H1 (cell line): ENCODE results near the gene STK39. TPM values are rescaled to one million over a fixed set of nuclear protein-coding genes. Genes with fewer than 3 reads are reported as not detected.

Experiments used
- CTCF ChIA-PET: fragments of 300-600 bp; sonication (Branson Sonifier 250); formaldehyde crosslinking; loops from one replicate; lab custom pipeline; 2021; ENCODE audit not compliant: partially characterized antibody; lab: Charles Lee
- POLR2A ChIA-PET: fragments of 300-600 bp; sonication (Branson Sonifier 250); formaldehyde crosslinking; loops from one replicate; lab custom pipeline; 2021; ENCODE audit warnings: inconsistent platforms; ENCODE audit not compliant: partially characterized antibody; lab: Charles Lee
- DNase-seq, 2 experiments: peaks; one replicate each; pipeline versions ENCODE4 v3.0.0 to v3.0.0-alpha.2; 2010 to 2022; ENCODE audit warnings: low spot score in 2 of 2, low read depth in 1 of 2, mixed read lengths in 1 of 2
- FAIRE-seq: peaks from 2 replicates; lab custom pipeline; 2011; peaks lifted over from hg19 to GRCh38; lab: Jason Lieb, UNC
- H2AFZ ChIP-seq: 2 replicates; pipeline ENCODE4 v1.8.1; 2012; ENCODE audit warnings: low read length, inconsistent platforms
- H2AK5ac ChIP-seq: 2 replicates; pipeline ENCODE4 v1.6.1; 2013; ENCODE audit warnings: low read depth, low read length
- H2BK120ac ChIP-seq: replicated peaks from 2 replicates; pipeline ENCODE3; 2013; ENCODE audit warnings: low read depth, low read length, inconsistent platforms
- H2BK12ac ChIP-seq: 2 replicates; pipeline ENCODE4 v1.6.1; 2013; ENCODE audit warnings: low read depth, low read length
- H2BK15ac ChIP-seq: 2 replicates; pipeline ENCODE4 v1.6.1; 2013; ENCODE audit warnings: low read length
- H2BK20ac ChIP-seq: 2 replicates; pipeline ENCODE4 v1.6.1; 2013; ENCODE audit warnings: low read length
- H2BK5ac ChIP-seq: 2 replicates; pipeline ENCODE4 v1.6.1; 2013; ENCODE audit warnings: low read depth, low read length
- H3K14ac ChIP-seq: 2 replicates; pipeline ENCODE4 v1.6.1; 2013; ENCODE audit warnings: inconsistent platforms; ENCODE audit not compliant: insufficient read length
- H3K18ac ChIP-seq: 2 replicates; pipeline ENCODE4 v1.6.1; 2013; ENCODE audit warnings: low read length; ENCODE audit errors: extremely low read depth
- H3K23ac ChIP-seq: 2 replicates; pipeline ENCODE4 v1.6.1; 2013; ENCODE audit warnings: inconsistent platforms; ENCODE audit not compliant: insufficient read length
- H3K23me2 ChIP-seq: 2 replicates; pipeline ENCODE4 v1.6.1; 2013; ENCODE audit warnings: low read depth, low read length
- H3K27ac ChIP-seq: 2 replicates; pipeline ENCODE4 v1.6.1; 2011; ENCODE audit warnings: low read depth, low read length, inconsistent platforms
- H3K27me3 ChIP-seq, 4 experiments: replicated peaks in 1 of 4; 1 replicate in 1 of 4; 2 replicates in 3 of 4; pipeline versions ENCODE4 v1.6.1 to v1.8.1; 2011 to 2013; ENCODE audit warnings: low read length in 3 of 4, mild to moderate bottlenecking in 3 of 4, inconsistent platforms in 2 of 4, mixed read lengths in 2 of 4, moderate library complexity in 1 of 4; ENCODE audit not compliant: control insufficient read depth in 3 of 4, insufficient read depth in 3 of 4; ENCODE audit errors: extremely low read depth in 1 of 4
- H3K36me3 ChIP-seq, 4 experiments: 2 replicates each; pipeline versions ENCODE4 v1.6.1 to v1.8.1; 2011 to 2013; ENCODE audit warnings: mild to moderate bottlenecking in 4 of 4, low read length in 3 of 4, moderate library complexity in 2 of 4, control low read depth in 1 of 4, inconsistent platforms in 1 of 4; ENCODE audit not compliant: insufficient read depth in 4 of 4, control insufficient read depth in 2 of 4
- H3K4ac ChIP-seq: replicated peaks from 2 replicates; pipeline ENCODE3; 2013; ENCODE audit warnings: low read length, low read depth, mixed read lengths, inconsistent platforms; ENCODE audit not compliant: insufficient read length
- H3K4me1 ChIP-seq, 4 experiments: replicated peaks in 1 of 4; 1 replicate in 1 of 4; 2 replicates in 3 of 4; pipeline versions ENCODE4 v1.6.1 to v1.8.1; 2011 to 2013; ENCODE audit warnings: low read length in 3 of 4, inconsistent platforms in 2 of 4, mixed read lengths in 1 of 4; ENCODE audit not compliant: insufficient read depth in 4 of 4, control insufficient read depth in 3 of 4
- H3K4me2 ChIP-seq, 2 experiments: 2 replicates each; pipeline versions ENCODE4 v1.6.1 to v1.8.1; 2011 to 2013; ENCODE audit warnings: low read depth in 2 of 2, low read length in 2 of 2, control low read depth in 1 of 2, inconsistent platforms in 1 of 2, mild to moderate bottlenecking in 1 of 2; ENCODE audit not compliant: insufficient read depth in 1 of 2
- H3K4me3 ChIP-seq, 4 experiments: fragments of 200-600, 300-600 bp in 1 of 4; sonication (generic), shearing (Covaris generic), sonication (Bioruptor Twin) in 1 of 4; 2 replicates each; pipeline versions ENCODE4 v1.5.1 to v1.8.1; 2011 to 2016; ENCODE audit warnings: low read length in 4 of 4, low read depth in 3 of 4, control low read depth in 2 of 4, inconsistent platforms in 2 of 4, mild to moderate bottlenecking in 2 of 4, mixed read lengths in 1 of 4, moderate library complexity in 1 of 4; ENCODE audit not compliant: insufficient read depth in 2 of 4; ENCODE audit errors: extremely low read depth in 1 of 4
- H3K56ac ChIP-seq: replicated peaks from 2 replicates; pipeline ENCODE3; 2013; ENCODE audit warnings: low read depth, mild to moderate bottlenecking, mixed read lengths, low read length, inconsistent platforms; ENCODE audit not compliant: insufficient read length
- H3K79me1 ChIP-seq: 2 replicates; pipeline ENCODE4 v1.6.1; 2013; ENCODE audit warnings: low read depth, low read length, control low read depth
- H3K79me2 ChIP-seq, 2 experiments: 2 replicates each; pipeline versions ENCODE4 v1.6.1 to v1.8.1; 2012 to 2013; ENCODE audit warnings: low read length in 2 of 2, mild to moderate bottlenecking in 2 of 2, inconsistent platforms in 1 of 2; ENCODE audit not compliant: insufficient read depth in 2 of 2, control insufficient read depth in 1 of 2
- H3K9ac ChIP-seq, 4 experiments: replicated peaks in 1 of 4; 1 replicate in 1 of 4; 2 replicates in 3 of 4; pipeline versions ENCODE4 v1.6.1 to v1.8.1; 2011 to 2013; ENCODE audit warnings: low read depth in 3 of 4, low read length in 3 of 4, control low read depth in 2 of 4, mild to moderate bottlenecking in 2 of 4, moderate library complexity in 2 of 4, inconsistent platforms in 1 of 4; ENCODE audit errors: extremely low read depth in 1 of 4
- H3K9me3 ChIP-seq, 2 experiments: 2 replicates each; pipeline versions ENCODE4 v1.6.1 to v1.8.1; 2012 to 2013; ENCODE audit warnings: mild to moderate bottlenecking in 2 of 2, moderate library complexity in 2 of 2, control low read depth in 1 of 2, inconsistent platforms in 1 of 2, low read depth in 1 of 2, low read length in 1 of 2, mixed read lengths in 1 of 2; ENCODE audit not compliant: insufficient read depth in 2 of 2
- H4K20me1 ChIP-seq, 2 experiments: replicated peaks in 1 of 2; 2 replicates each; pipeline versions ENCODE3 to v1.8.1; 2011 to 2013; ENCODE audit warnings: inconsistent platforms in 2 of 2, low read length in 2 of 2, mild to moderate bottlenecking in 1 of 2; ENCODE audit not compliant: insufficient read depth in 2 of 2, control insufficient read depth in 1 of 2
- H4K5ac ChIP-seq: 2 replicates; pipeline ENCODE4 v1.6.1; 2013; ENCODE audit warnings: low read length, low read depth, mixed read lengths, inconsistent platforms; ENCODE audit not compliant: insufficient read length
- H4K8ac ChIP-seq: 2 replicates; pipeline ENCODE4 v1.8.0; 2013; ENCODE audit warnings: mild to moderate bottlenecking, moderate library complexity, low read length, inconsistent platforms; ENCODE audit not compliant: insufficient read depth; ENCODE audit errors: extremely low read depth
- H4K91ac ChIP-seq: replicated peaks from 2 replicates; pipeline ENCODE3; 2013; ENCODE audit warnings: low read length, mixed read lengths, inconsistent platforms; ENCODE audit not compliant: insufficient read length
- ASH2L ChIP-seq: fragments of 200-600, 300-600 bp; sonication (generic); IDR thresholded peaks from one replicate; pipeline ENCODE4 v1.7.1; 2017; ENCODE audit warnings: low read length
- BCL11A ChIP-seq, 2 experiments: IDR thresholded peaks; one replicate each; pipeline ENCODE4 v1.6.1; 2011; ENCODE audit warnings: low read depth in 2 of 2, low read length in 2 of 2, mild to moderate bottlenecking in 2 of 2
- EZH2 ChIP-seq: fragments of 200-600 bp; sonication (generic); IDR thresholded peaks from 2 replicates; pipeline ENCODE4 v1.7.1; 2012; ENCODE audit warnings: low read depth, mild to moderate bottlenecking, moderate library complexity, low read length, inconsistent platforms; ENCODE audit not compliant: severe bottlenecking
- GABPA ChIP-seq: IDR thresholded peaks from 2 replicates; pipeline ENCODE4 v1.6.1; 2011; ENCODE audit warnings: mild to moderate bottlenecking, low read length, moderate library complexity, borderline replicate concordance; ENCODE audit not compliant: insufficient read depth
- MAFK ChIP-seq: IDR thresholded peaks from 2 replicates; pipeline ENCODE4 v1.6.1; 2012; ENCODE audit warnings: low read depth, mild to moderate bottlenecking, improper control_type of control experiment, low read length
- MAX ChIP-seq: IDR thresholded peaks from 2 replicates; pipeline ENCODE4 v1.6.1; 2012; ENCODE audit warnings: inconsistent platforms
- NANOG ChIP-seq: IDR thresholded peaks from 2 replicates; pipeline ENCODE4 v1.6.1; 2011; ENCODE audit warnings: low read length, low read depth, mild to moderate bottlenecking, inconsistent platforms; ENCODE audit not compliant: insufficient read depth, poor library complexity, severe bottlenecking
- POLR2AphosphoS5 ChIP-seq: IDR thresholded peaks from 2 replicates; pipeline ENCODE4 v1.6.1; 2011; ENCODE audit warnings: low read depth, low read length
- RBBP5 ChIP-seq: IDR thresholded peaks from 2 replicates; pipeline ENCODE4 v1.7.1; 2012; ENCODE audit warnings: low read depth, mild to moderate bottlenecking, inconsistent platforms, low read length, moderate library complexity, borderline replicate concordance
- SAP30 ChIP-seq: fragments of 300-600 bp; sonication (generic); IDR thresholded peaks from 2 replicates; pipeline ENCODE4 v1.7.1; 2012; ENCODE audit warnings: low read length, moderate library complexity, mild to moderate bottlenecking, inconsistent platforms; ENCODE audit not compliant: insufficient read depth, insufficient replicate concordance
- SP1 ChIP-seq: IDR thresholded peaks from 2 replicates; pipeline ENCODE4 v1.6.1; 2011; ENCODE audit warnings: low read depth, low read length
- SP2 ChIP-seq: IDR thresholded peaks from 2 replicates; pipeline ENCODE4 v1.6.1; 2012; ENCODE audit warnings: mild to moderate bottlenecking, low read length, inconsistent platforms
- SUZ12 ChIP-seq: fragments of 200-600 bp; sonication (generic); IDR thresholded peaks from 2 replicates; pipeline ENCODE4 v1.6.1; 2012; ENCODE audit warnings: mild to moderate bottlenecking, inconsistent platforms, low read length, moderate library complexity, mixed read lengths
- WGBS, 2 experiments: shearing (Covaris generic) in 1 of 2; methylation state at CpG; one replicate each; pipeline versions ENCODE4 v1.1.6 to v1.1.7; 2013 to 2015; ENCODE audit warnings: low lambda C conversion rate in 2 of 2, mixed read lengths in 2 of 2, inconsistent platforms in 1 of 2, low coverage in 1 of 2, missing lambda C conversion rate in 1 of 2; ENCODE audit not compliant: insufficient replicate concordance in 2 of 2, insufficient coverage in 1 of 2, insufficient read length in 1 of 2; ENCODE audit errors: extremely low coverage in 1 of 2, missing lambda C conversion rate in 1 of 2; 5-methylcytosine and 5-hydroxymethylcytosine counted together
- polyA plus RNA-seq, 7 experiments: library from polyadenylated mRNA; depleted of rRNA in 3 of 7; stranded (reverse) in 5 of 7; unstranded in 2 of 7; fragments of >200 nt in 5 of 7; fragments of 200-250 nt in 2 of 7; gene quantifications; 1 replicate in 5 of 7; 2 replicates in 1 of 7; 4 replicates in 1 of 7; pipeline versions ENCODE4 v1.2.1 to v1.2.3, GENCODE V29; 2011 to 2013; ENCODE audit warnings: missing spikeins in 2 of 7, mixed read lengths in 2 of 7
- total RNA-seq: library from RNA; stranded (reverse); fragmentation: NEBNext Ultra II Directional; extraction: Animal tissue kit (Norgen Biotek cat#: 25700); gene quantifications from 2 replicates; pipeline ENCODE4 v1.2.1, GENCODE V29; 2021

The STK39 gene
- total and polyA plus RNA-seq, 2 of the 8 experiments (the other 6 are each of a cell fraction or from before 2014, with no cell fraction given) = 13.7 to 23.8 TPM

- H3K4me3 ChIP-seq = no peak overlapping the region
- no peak overlapping the region for H2AK5ac ChIP-seq
- CTCF ChIA-PET = interaction anchor here (0.7 to 9.6 kb wide), 3 partner anchors 10 to 57 kb away, joined by 3 to 95 read pairs (median 3); no protein-coding TSS in a partner anchor
- no peak overlapping the region for H2BK5ac ChIP-seq
- no peak overlapping the region for H2AFZ ChIP-seq
- no peak overlapping the region for H3K56ac ChIP-seq
- no peak overlapping the region for H2BK12ac ChIP-seq
- H3K4me1 ChIP-seq = no peaks in the 10 kb centered on the region
- H3K27me3 ChIP-seq = no peaks in the 10 kb centered on the region
- no peaks in the 10 kb centered on the region for H4K20me1 ChIP-seq
- no peak overlapping the region for H2BK15ac ChIP-seq
- no peak overlapping the region for H3K4ac ChIP-seq
- H2BK20ac ChIP-seq = no peak overlapping the region
- no peaks in the 10 kb centered on the region for H3K36me3 ChIP-seq
- H3K18ac ChIP-seq = no peak overlapping the region
- FAIRE-seq (no peak), DNase-seq (no peak)
- H3K23me2 ChIP-seq = peaks cover 2% of the 10 kb centered on the region; the same call in 1 of the 2 replicates
- H3K9ac ChIP-seq = no peak overlapping the region
- no peak overlapping the region for H3K27ac ChIP-seq
- no peak overlapping the region for H4K91ac ChIP-seq
- no peaks in the 10 kb centered on the region for H3K79me1 ChIP-seq
- H4K5ac ChIP-seq = no peak overlapping the region
- POLR2A ChIA-PET = no interaction called here
- no peak overlapping the region for H4K8ac ChIP-seq
- H3K23ac ChIP-seq = no peak overlapping the region
- H3K4me2 ChIP-seq = no peak overlapping the region
- no peak overlapping the region for H2BK120ac ChIP-seq
- no peaks in the 10 kb centered on the region for H3K9me3 ChIP-seq
- H3K79me2 ChIP-seq = no peaks in the 10 kb centered on the region
- H3K14ac ChIP-seq = no peak overlapping the region
- WGBS, 2 experiments = 87% methylated on average over 3 of the region's 3 CpGs; no CpG with 5 or more reads in 1 of the 2 experiments
- TF ChIP-seq NANOG (no peak), POLR2AphosphoS5 (no peak), SP2 (no peak), SP1 (no peak), RBBP5 (no peak), GABPA (no peak), ASH2L (no peak), MAFK (no peak), BCL11A (IDR thresholded peaks at IDR 0.05; ENCODE audit: low read depth in 2 of 2, low read length in 2 of 2) (no peak), MAX (no peak), SAP30 (no peak), EZH2 (no peak), SUZ12 (no peak)
Measured at GRCh38 chr2:168105127-168105683, 142.2 kb downstream of the STK39 start.
